RWPE2 (cell line): Measurements from ENCODE around the gene HLA-DRB5.
"Not testable (repeated sequence)": the region's sequence is repeated elsewhere in the genome, so short reads cannot be mapped to it uniquely, and the experiment has no call there.

ENCODE experiments used
- ATAC-seq: fragments of 200-7000 bp; cut with Tn5 transposase; 3 replicates; pipeline ENCODE4 v1.9.1; 2021; ENCODE audit warnings: low read depth
- DNase-seq: peaks from one replicate; pipeline ENCODE4 v3.0.0-alpha.2; 2020; ENCODE audit warnings: low spot score
- H3K27ac ChIP-seq: fragments of 450-650 bp; 2 replicates; pipeline ENCODE4 v1.5.1; 2017; ENCODE audit warnings: mild to moderate bottlenecking; ENCODE audit not compliant: poor library complexity, severe bottlenecking
- H3K27me3 ChIP-seq: fragments of 250-450 bp; sonication (Bioruptor Pico); 2 replicates; pipeline ENCODE4 v1.5.1; 2021; ENCODE audit warnings: mild to moderate bottlenecking, moderate library complexity; ENCODE audit not compliant: insufficient read depth, poor library complexity, severe bottlenecking
- H3K36me3 ChIP-seq: fragments of 250-450 bp; sonication (Bioruptor Pico); 2 replicates; pipeline ENCODE4 v1.5.1; 2020; ENCODE audit warnings: low read depth, mild to moderate bottlenecking, moderate library complexity
- H3K4me1 ChIP-seq: fragments of 250-450 bp; sonication (Bioruptor Pico); 2 replicates; pipeline ENCODE4 v1.5.1; 2021; ENCODE audit warnings: mild to moderate bottlenecking, moderate library complexity; ENCODE audit not compliant: insufficient read depth, poor library complexity, severe bottlenecking
- H3K4me3 ChIP-seq: fragments of 250-450 bp; sonication (Bioruptor Pico); 2 replicates; pipeline ENCODE4 v1.5.1; 2021; ENCODE audit warnings: mild to moderate bottlenecking, moderate library complexity; ENCODE audit not compliant: severe bottlenecking
- H3K9me3 ChIP-seq: fragments of 250-450 bp; sonication (Bioruptor Pico); 2 replicates; pipeline ENCODE4 v1.5.1; 2021; ENCODE audit warnings: mild to moderate bottlenecking, moderate library complexity; ENCODE audit not compliant: severe bottlenecking
- TF ChIP-seq, protein P1 (sequence below): fragments of 450-650 bp; IDR thresholded peaks from one replicate; pipeline ENCODE4 v1.5.1; 2017; ENCODE audit warnings: mild to moderate bottlenecking, moderate library complexity; ENCODE audit not compliant: poor library complexity, severe bottlenecking

Gene HLA-DRB5

DNA sequence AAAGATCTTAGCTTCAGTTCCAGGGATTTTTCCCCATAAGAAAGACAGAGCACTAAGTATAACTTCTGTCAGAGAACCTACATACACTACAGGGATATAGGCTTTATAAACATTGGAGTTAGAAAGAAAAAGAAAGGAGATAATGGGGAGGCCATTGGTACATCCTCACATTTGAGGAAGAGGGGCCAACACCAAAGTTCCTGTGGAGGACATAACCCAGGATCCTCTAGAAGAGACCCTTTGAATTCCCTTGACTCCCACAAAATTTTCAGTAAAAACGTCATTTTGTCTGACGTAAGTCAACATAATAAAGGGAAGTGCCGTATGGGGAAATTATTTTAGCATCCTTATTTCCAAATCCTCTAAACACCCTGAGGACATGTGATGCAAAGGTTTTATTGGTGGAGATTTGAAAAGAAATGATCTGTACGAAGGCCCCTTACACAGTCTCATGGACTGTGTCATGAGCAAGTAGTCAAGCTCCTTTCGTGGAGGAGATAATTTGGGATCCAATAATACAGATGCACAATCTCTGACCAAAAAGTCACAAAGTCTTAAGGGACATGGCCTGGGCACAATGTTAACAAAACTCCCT lies 57.2 kb downstream of the HLA-DRB5 start:
- H3K9me3 ChIP-seq, result no peaks in the 10 kb centered on the region
- no peaks in the 10 kb centered on the region for H3K36me3 ChIP-seq
- DNase-seq, result no peak
- H3K4me3 ChIP-seq, result no peak overlapping the region
- no peaks in the 10 kb centered on the region for H3K4me1 ChIP-seq
- ATAC-seq, result no peak
- TF ChIP-seq, protein P1, sequence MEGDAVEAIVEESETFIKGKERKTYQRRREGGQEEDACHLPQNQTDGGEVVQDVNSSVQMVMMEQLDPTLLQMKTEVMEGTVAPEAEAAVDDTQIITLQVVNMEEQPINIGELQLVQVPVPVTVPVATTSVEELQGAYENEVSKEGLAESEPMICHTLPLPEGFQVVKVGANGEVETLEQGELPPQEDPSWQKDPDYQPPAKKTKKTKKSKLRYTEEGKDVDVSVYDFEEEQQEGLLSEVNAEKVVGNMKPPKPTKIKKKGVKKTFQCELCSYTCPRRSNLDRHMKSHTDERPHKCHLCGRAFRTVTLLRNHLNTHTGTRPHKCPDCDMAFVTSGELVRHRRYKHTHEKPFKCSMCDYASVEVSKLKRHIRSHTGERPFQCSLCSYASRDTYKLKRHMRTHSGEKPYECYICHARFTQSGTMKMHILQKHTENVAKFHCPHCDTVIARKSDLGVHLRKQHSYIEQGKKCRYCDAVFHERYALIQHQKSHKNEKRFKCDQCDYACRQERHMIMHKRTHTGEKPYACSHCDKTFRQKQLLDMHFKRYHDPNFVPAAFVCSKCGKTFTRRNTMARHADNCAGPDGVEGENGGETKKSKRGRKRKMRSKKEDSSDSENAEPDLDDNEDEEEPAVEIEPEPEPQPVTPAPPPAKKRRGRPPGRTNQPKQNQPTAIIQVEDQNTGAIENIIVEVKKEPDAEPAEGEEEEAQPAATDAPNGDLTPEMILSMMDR, result no peak
- H3K27ac ChIP-seq, result no peak overlapping the region
- H3K27me3 ChIP-seq, result peaks cover 3% of the 10 kb centered on the region

DNA sequence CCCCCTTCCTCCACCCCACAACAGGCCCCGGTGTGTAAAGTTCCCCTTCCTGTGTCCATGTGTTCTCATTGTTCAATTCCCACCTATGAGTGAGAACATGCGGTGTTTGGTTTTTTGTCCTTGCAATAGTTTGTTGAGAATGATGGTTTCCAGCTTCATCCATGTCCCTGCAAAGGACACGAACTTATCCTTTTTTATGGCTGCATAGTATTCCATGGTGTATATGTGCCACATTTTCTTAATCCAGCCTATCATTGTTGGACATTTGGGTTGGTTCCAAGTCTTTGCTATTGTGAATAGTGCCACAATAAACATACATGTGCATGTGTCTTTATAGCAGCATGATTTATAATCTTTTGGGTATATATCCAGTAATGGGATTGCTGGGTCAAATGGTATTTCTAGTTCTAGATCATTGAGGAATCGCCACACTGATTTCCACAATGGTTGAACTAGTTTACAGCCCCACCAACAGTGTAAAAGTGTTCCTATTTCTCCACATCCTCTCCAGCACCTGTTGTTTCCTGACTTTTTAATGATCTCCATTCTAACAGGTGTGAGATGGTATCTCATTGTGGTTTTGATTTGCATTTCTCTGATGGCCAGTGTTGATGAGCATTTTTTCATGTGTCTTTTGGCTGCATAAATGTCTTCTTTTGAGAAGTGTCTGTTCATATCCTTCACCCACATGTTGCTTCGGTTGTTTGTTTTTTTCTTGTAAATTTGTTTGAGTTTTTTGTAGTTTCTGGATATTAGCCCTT lies 62.2 kb downstream of the HLA-DRB5 start:
- H3K36me3 ChIP-seq, H3K4me3 ChIP-seq, H3K9me3 ChIP-seq, H3K27ac ChIP-seq, H3K4me1 ChIP-seq, DNase-seq, ATAC-seq, H3K27me3 ChIP-seq: not testable (repeated sequence)
